HG03025 (cell line): ENCODE measurements around the gene FAM83C.
"Not testable (repeated sequence)": the region's sequence is repeated elsewhere in the genome, so short reads cannot be mapped to it uniquely, and the experiment has no call there.

ENCODE experiments used
- ATAC-seq: cut with Tn5 transposase; IDR thresholded peaks from one replicate; pipeline ENCODE4 v1.9.1; 2021; ENCODE audit warnings: mild to moderate bottlenecking, moderate library complexity; ENCODE audit not compliant: unreplicated experiment, low FRiP score

Gene FAM83C

GRCh38 chr20:35270021-35270902 lies 22.0 kb downstream of the FAM83C start:
- ATAC-seq: no peak

GRCh38 chr20:35269055-35269781 lies 23.0 kb downstream of the FAM83C start:
- no peak for ATAC-seq

- ATAC-seq: no peak
Measured at GRCh38 chr20:35267092-35267491, 25.1 kb downstream of the FAM83C start.

GRCh38 chr20:35264755-35265154 lies 27.5 kb downstream of the FAM83C start:
- ATAC-seq: no peak

GRCh38 chr20:35263532-35264341 lies 28.5 kb downstream of the FAM83C start:
- no peak for ATAC-seq

- ATAC-seq: not testable (repeated sequence)
Measured at GRCh38 chr20:35262731-35263531, 29.3 kb downstream of the FAM83C start.

GRCh38 chr20:35262321-35262720 lies 29.9 kb downstream of the FAM83C start:
- not testable (repeated sequence) for ATAC-seq

GRCh38 chr20:35260426-35260825 lies 31.8 kb downstream of the FAM83C start:
- ATAC-seq: no peak

- ATAC-seq: no peak
Measured at GRCh38 chr20:35257175-35257909, 34.9 kb downstream of the FAM83C start.

- no peak for ATAC-seq
Measured at GRCh38 chr20:35254448-35254999, 37.7 kb downstream of the FAM83C start.

GRCh38 chr20:35253010-35253409 lies 39.2 kb downstream of the FAM83C start:
- ATAC-seq: no peak

- ATAC-seq: not testable (repeated sequence)
Measured at GRCh38 chr20:35252598-35252997, 39.6 kb downstream of the FAM83C start.

GRCh38 chr20:35252037-35252461 lies 40.2 kb downstream of the FAM83C start:
- no peak for ATAC-seq

GRCh38 chr20:35251613-35251940 lies 40.6 kb downstream of the FAM83C start:
- no peak for ATAC-seq

- ATAC-seq: no peak
Measured at GRCh38 chr20:35248641-35249475, 43.4 kb downstream of the FAM83C start.

GRCh38 chr20:35246723-35247122 lies 45.5 kb downstream of the FAM83C start:
- no peak for ATAC-seq

GRCh38 chr20:35243986-35244385 lies 48.2 kb downstream of the FAM83C start:
- no peak for ATAC-seq

- no peak for ATAC-seq
Measured at GRCh38 chr20:35243317-35243716, 48.9 kb downstream of the FAM83C start.
